Naive thymus-derived CD4-positive, alpha-beta T cell (primary cell): ENCODE results near the gene IL21R. TPM values are rescaled to one million over a fixed set of nuclear protein-coding genes. Genes with fewer than 3 reads are reported as not detected.

Source experiments
- ATAC-seq: fragments of 150-1000 bp; cut with Tn5 transposase; 2 replicates; pipeline ENCODE4 v1.10.0; 2021; ENCODE audit warnings: mild to moderate bottlenecking, moderate library complexity
- CTCF ChIA-PET: fragments of 350-600 bp; sonication (Branson Sonifier 250); formaldehyde crosslinking; loops from one replicate; lab custom pipeline; 2021; ENCODE audit warnings: antibody characterized with exemption; lab: Charles Lee
- POLR2A ChIA-PET: fragments of 350-600 bp; sonication (Branson Sonifier 250); formaldehyde crosslinking; loops from one replicate; lab custom pipeline; 2021; ENCODE audit warnings: antibody characterized with exemption, inconsistent platforms; lab: Charles Lee
- DNase-seq, 9 donors: peaks; one replicate each; pipeline versions ENCODE4 v3.0.0 to v3.0.0-alpha.2; 2020 to 2022; ENCODE audit warnings: mixed read lengths in 1 of 9
- H3K27ac ChIP-seq: one replicate; pipeline ENCODE4 v1.7.0; 2013; ENCODE audit warnings: mild to moderate bottlenecking, low read depth, low read length, moderate library complexity
- H3K27me3 ChIP-seq, 2 donors: one replicate each; pipeline ENCODE4 v1.7.0; 2013; ENCODE audit warnings: low read length in 2 of 2, mild to moderate bottlenecking in 2 of 2, moderate library complexity in 2 of 2; ENCODE audit not compliant: control insufficient read depth in 2 of 2, insufficient read depth in 2 of 2
- H3K36me3 ChIP-seq, 3 experiments: 1 replicate in 2 of 3; 2 replicates in 1 of 3; pipeline ENCODE4 v1.7.0; 2013; ENCODE audit warnings: low read length in 3 of 3, mild to moderate bottlenecking in 3 of 3, moderate library complexity in 1 of 3; ENCODE audit not compliant: insufficient read depth in 3 of 3, control insufficient read depth in 2 of 3
- H3K4me1 ChIP-seq, 2 donors: one replicate each; pipeline ENCODE4 v1.7.0; 2013; ENCODE audit warnings: low read length in 2 of 2, mild to moderate bottlenecking in 2 of 2, moderate library complexity in 1 of 2; ENCODE audit not compliant: control insufficient read depth in 2 of 2, insufficient read depth in 2 of 2
- H3K4me3 ChIP-seq: 2 replicates; pipeline ENCODE4 v1.7.0; 2013; ENCODE audit warnings: mild to moderate bottlenecking, low read length
- H3K9me3 ChIP-seq, 3 experiments: 1 replicate in 2 of 3; 2 replicates in 1 of 3; pipeline ENCODE4 v1.7.0; 2013; ENCODE audit warnings: low read length in 3 of 3; ENCODE audit not compliant: control insufficient read depth in 2 of 3
- H3K27ac Mint-ChIP-seq, 9 donors: one replicate each; pipeline ENCODE4 v1.8.0; 2020 to 2022; ENCODE audit warnings: mixed read lengths in 9 of 9, mild to moderate bottlenecking in 8 of 9, moderate library complexity in 5 of 9, inconsistent platforms in 2 of 9
- H3K27me3 Mint-ChIP-seq, 5 donors: one replicate each; pipeline ENCODE4 v1.8.0; 2021 to 2022; ENCODE audit warnings: mixed read lengths in 5 of 5, mild to moderate bottlenecking in 1 of 5
- H3K36me3 Mint-ChIP-seq, 5 donors: one replicate each; pipeline ENCODE4 v1.8.0; 2020 to 2022; ENCODE audit warnings: mixed read lengths in 5 of 5, mild to moderate bottlenecking in 3 of 5, inconsistent platforms in 1 of 5
- H3K4me1 Mint-ChIP-seq, 7 donors: one replicate each; pipeline ENCODE4 v1.8.0; 2020 to 2022; ENCODE audit warnings: mixed read lengths in 7 of 7, mild to moderate bottlenecking in 3 of 7, inconsistent platforms in 1 of 7
- H3K4me3 Mint-ChIP-seq, 10 donors: one replicate each; pipeline ENCODE4 v1.8.0; 2020 to 2022; ENCODE audit warnings: mild to moderate bottlenecking in 10 of 10, mixed read lengths in 10 of 10, moderate library complexity in 6 of 10, inconsistent platforms in 2 of 10
- H3K9me3 Mint-ChIP-seq, 11 donors: one replicate each; pipeline ENCODE4 v1.8.0; 2020 to 2022; ENCODE audit warnings: mixed read lengths in 11 of 11, mild to moderate bottlenecking in 4 of 11, inconsistent platforms in 1 of 11, moderate library complexity in 1 of 11
- intact Hi-C, 2 donors: fragments of 100-400 bp; cut with micrococcal nuclease; formaldehyde crosslinking; loops; one replicate each; pipeline ENCODE4 v1.15.1; 2023
- polyA plus RNA-seq, 2 donors: library from polyadenylated mRNA; unstranded; fragments of 300-500 nt; fragmentation: Illumina TruSeq; gene quantifications; one replicate each; pipeline ENCODE4 v1.2.3, GENCODE V29; 2021
- total RNA-seq, 6 experiments: library from RNA in 5 of 6; stranded (reverse) in 5 of 6; gene quantifications; 1 replicate in 5 of 6; 2 replicates in 1 of 6; pipeline ENCODE4 v1.2.3 and lab custom pipeline; 2021 to 2026

Gene IL21R
- total and polyA plus RNA-seq, 7 experiments from 2014 or later = 24.6 to 52.1 (median 37.1) TPM

- peaks cover 6 to 45% (median 11%) of the 10 kb centered on the region in 3 experiments for H3K36me3 ChIP-seq
- no peaks in the 10 kb centered on the region for H3K9me3 ChIP-seq
- intact Hi-C loops = no loop called here
- no peak overlapping the region for H3K4me3 ChIP-seq
- H3K36me3 Mint-ChIP-seq = peaks cover 0 to 61% (median 29%) of the 10 kb centered on the region in 5 donors
- H3K27ac ChIP-seq = peak overlapping the region; percentile 26
- peaks cover 37 to 85% (median 70%) of the 10 kb centered on the region in 7 donors for H3K4me1 Mint-ChIP-seq
- CTCF ChIA-PET = interaction anchor here (1.0 kb wide), 1 partner anchor 249 kb away, joined by 5 read pairs; no protein-coding TSS in a partner anchor
- no peaks in the 10 kb centered on the region for H3K27me3 ChIP-seq
- peaks cover 15 to 25% of the 10 kb centered on the region in 2 donors for H3K4me1 ChIP-seq
- DNase-seq = peak in 1 of 9 donors; percentile 20
- ATAC-seq = no peak
- peaks cover 0 to 5% (median 0%) of the 10 kb centered on the region in 11 donors for H3K9me3 Mint-ChIP-seq
- H3K27ac Mint-ChIP-seq = peak overlapping the region in 7 of 9 donors; percentile 28 to 55 (median 41)
- H3K4me3 Mint-ChIP-seq = no peak overlapping the region
- H3K27me3 Mint-ChIP-seq = no peaks in the 10 kb centered on the region
- POLR2A ChIA-PET = interaction anchor here (0.9 to 1.7 kb wide), 2 partner anchors 26 to 34 kb away, joined by 3 read pairs; partner anchors contain the start of gene IL21R
These were observed 26.2 kb downstream of the IL21R start for GRCh38 chr16:27428026-27428785.

- POLR2A ChIA-PET = interaction anchor here (1.7 kb wide), 1 partner anchor 33 kb away, joined by 3 read pairs; no protein-coding TSS in a partner anchor
- Histone ChIP-seq H3K27me3 (no peaks in the 10 kb centered on the region), H3K4me1 (peaks cover 15 to 25% of the 10 kb centered on the region in 2 donors), H3K9me3 (no peaks in the 10 kb centered on the region), H3K27ac (no peak overlapping the region), H3K36me3 (peaks cover 4 to 53% (median 15%) of the 10 kb centered on the region in 3 experiments), H3K4me3 (no peak overlapping the region)
- H3K9me3 Mint-ChIP-seq = no peaks in the 10 kb centered on the region
- CTCF ChIA-PET = no interaction called here
- intact Hi-C loops = no loop called here
- H3K27ac Mint-ChIP-seq = peak overlapping the region in 8 of 9 donors; percentile 21 to 90 (median 56)
- DNase-seq = peak in 1 of 9 donors; percentile 13
- H3K4me3 Mint-ChIP-seq = no peak overlapping the region
- ATAC-seq = no peak
- no peaks in the 10 kb centered on the region for H3K27me3 Mint-ChIP-seq
- H3K36me3 Mint-ChIP-seq = peaks cover 0 to 60% (median 30%) of the 10 kb centered on the region in 5 donors
- peaks cover 37 to 85% (median 66%) of the 10 kb centered on the region in 7 donors for H3K4me1 Mint-ChIP-seq
These were observed 27.4 kb downstream of the IL21R start for GRCh38 chr16:27429330-27429871.

GRCh38 chr16:27429981-27430441, 28.0 kb downstream of the IL21R start:
- intact Hi-C loops = no loop called here
- ATAC-seq (no peak), DNase-seq (peak in 1 of 9 donors; percentile 15)
- no peaks in the 10 kb centered on the region for H3K27me3 ChIP-seq
- H3K4me3 ChIP-seq = no peak overlapping the region
- peaks cover 15 to 25% of the 10 kb centered on the region in 2 donors for H3K4me1 ChIP-seq
- ChIA-PET CTCF (no interaction called here), POLR2A (no interaction called here)
- H3K4me1 Mint-ChIP-seq = peaks cover 31 to 79% (median 60%) of the 10 kb centered on the region in 7 donors
- no peak overlapping the region for H3K27ac ChIP-seq
- no peak overlapping the region for H3K4me3 Mint-ChIP-seq
- H3K36me3 Mint-ChIP-seq = peaks cover 0 to 57% (median 28%) of the 10 kb centered on the region in 5 donors
- peaks cover 4 to 53% (median 19%) of the 10 kb centered on the region in 3 experiments for H3K36me3 ChIP-seq
- no peaks in the 10 kb centered on the region for H3K9me3 Mint-ChIP-seq
- peak overlapping the region in 7 of 9 donors; percentile 18 to 79 (median 59) for H3K27ac Mint-ChIP-seq
- no peaks in the 10 kb centered on the region for H3K27me3 Mint-ChIP-seq
- no peaks in the 10 kb centered on the region for H3K9me3 ChIP-seq

GRCh38 chr16:27430512-27430911, 28.5 kb downstream of the IL21R start:
- peaks cover 4 to 55% (median 19%) of the 10 kb centered on the region in 3 experiments for H3K36me3 ChIP-seq
- Mint-ChIP-seq H3K27me3 (no peaks in the 10 kb centered on the region), H3K4me1 (peaks cover 28 to 74% (median 58%) of the 10 kb centered on the region in 7 donors), H3K4me3 (no peak overlapping the region), H3K36me3 (peaks cover 0 to 52% (median 25%) of the 10 kb centered on the region in 5 donors), H3K9me3 (no peaks in the 10 kb centered on the region), H3K27ac (peak overlapping the region in 8 of 9 donors; percentile 41 to 79 (median 61))
- POLR2A ChIA-PET = interaction anchor here (1.4 kb wide), 1 partner anchor 9 kb away, joined by 5 read pairs; no protein-coding TSS in a partner anchor
- DNase-seq = peak in 1 of 9 donors; percentile 11
- H3K27ac ChIP-seq = no peak overlapping the region
- H3K4me1 ChIP-seq = peaks cover 15 to 25% of the 10 kb centered on the region in 2 donors
- no peak for ATAC-seq
- no peak overlapping the region for H3K4me3 ChIP-seq
- no peaks in the 10 kb centered on the region for H3K27me3 ChIP-seq
- no peaks in the 10 kb centered on the region for H3K9me3 ChIP-seq
- intact Hi-C loops = no loop called here
- CTCF ChIA-PET = interaction anchor here (0.7 kb wide), 1 partner anchor 35 kb away, joined by 3 read pairs; no protein-coding TSS in a partner anchor

DNA sequence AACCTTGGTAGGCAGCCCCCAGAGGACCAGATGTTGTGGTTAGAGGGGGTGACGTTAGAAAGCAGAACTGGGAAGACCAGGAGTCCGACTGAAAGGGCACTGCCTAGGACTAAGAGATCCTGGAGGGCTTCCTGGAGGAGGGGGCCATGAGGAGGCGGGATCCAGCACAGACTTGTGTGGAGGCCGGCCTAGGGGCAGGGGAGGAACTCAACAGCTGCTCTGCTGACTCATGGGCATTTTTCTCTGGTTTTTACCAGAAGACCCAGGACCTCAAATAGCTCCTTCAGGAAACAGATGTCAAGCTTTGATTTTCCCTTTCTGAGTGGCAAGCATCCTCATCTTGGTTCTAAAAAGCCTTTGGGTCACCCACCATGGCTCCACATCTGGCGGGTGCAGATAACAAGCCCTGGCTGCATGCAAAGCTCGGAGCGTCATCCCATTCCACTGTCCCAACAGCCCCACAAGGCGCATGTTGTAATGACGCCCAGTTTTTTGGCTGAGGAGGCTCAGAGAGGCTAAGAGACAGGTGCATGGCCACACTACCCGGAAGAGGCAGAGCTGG, 29.0 kb downstream of the IL21R start:
- CTCF ChIA-PET = interaction anchor here (0.6 to 0.7 kb wide), 2 partner anchors 34 to 270 kb away, joined by 3 read pairs; no protein-coding TSS in a partner anchor
- peak in 1 of 9 donors; percentile 23 for DNase-seq
- no peaks in the 10 kb centered on the region for H3K27me3 ChIP-seq
- H3K4me1 Mint-ChIP-seq = peaks cover 24 to 69% (median 54%) of the 10 kb centered on the region in 7 donors
- peaks cover 13 to 24% of the 10 kb centered on the region in 2 donors for H3K4me1 ChIP-seq
- POLR2A ChIA-PET = interaction anchor here (1.4 to 3.4 kb wide), 2 partner anchors 9 to 27 kb away, joined by 5 to 12 read pairs; no protein-coding TSS in a partner anchor
- H3K27ac ChIP-seq = no peak overlapping the region
- H3K27me3 Mint-ChIP-seq = no peaks in the 10 kb centered on the region
- H3K27ac Mint-ChIP-seq = peak overlapping the region; percentile 14 to 90 (median 64)
- peaks cover 0 to 56% (median 27%) of the 10 kb centered on the region in 5 donors for H3K36me3 Mint-ChIP-seq
- H3K36me3 ChIP-seq = peaks cover 4 to 60% (median 19%) of the 10 kb centered on the region in 3 experiments
- ATAC-seq = no peak
- H3K9me3 ChIP-seq = no peaks in the 10 kb centered on the region
- H3K4me3 Mint-ChIP-seq = peak overlapping the region in 1 of 10 donors; percentile 16
- intact Hi-C loops = no loop called here
- no peak overlapping the region for H3K4me3 ChIP-seq
- no peaks in the 10 kb centered on the region for H3K9me3 Mint-ChIP-seq
